Common myeloid progenitor, CD34-positive (primary cell): ENCODE data around the gene SERPINB12.

Source experiments
- CTCF ChIA-PET: fragments of 350-600 bp; sonication (Branson Sonifier 250); formaldehyde crosslinking; loops from one replicate; lab custom pipeline; 2021; ENCODE audit warnings: antibody characterized with exemption; lab: Charles Lee
- POLR2A ChIA-PET: fragments of 350-600 bp; sonication (Branson Sonifier 250); formaldehyde crosslinking; loops from one replicate; lab custom pipeline; 2021; ENCODE audit warnings: antibody characterized with exemption; lab: Charles Lee
- DNase-seq, 3 donors: peaks; one replicate each; pipeline versions ENCODE4 v3.0.0 to v3.0.0-alpha.2; 2013
- H3K27ac ChIP-seq, 2 experiments: 1 replicate in 1 of 2; 2 replicates in 1 of 2; pipeline ENCODE4 v1.7.0; 2013; ENCODE audit warnings: inconsistent platforms in 2 of 2, low read length in 2 of 2, mild to moderate bottlenecking in 2 of 2, low read depth in 1 of 2, moderate library complexity in 1 of 2; ENCODE audit not compliant: severe bottlenecking in 2 of 2, insufficient read depth in 1 of 2, poor library complexity in 1 of 2
- H3K27me3 ChIP-seq, 5 experiments: replicated peaks in 2 of 5; 1 replicate in 3 of 5; 2 replicates in 2 of 5; pipeline versions ENCODE4 v1.6.1 to v1.7.0; 2013; ENCODE audit warnings: low read length in 4 of 5, mild to moderate bottlenecking in 2 of 5, moderate library complexity in 2 of 5, inconsistent platforms in 1 of 5; ENCODE audit not compliant: insufficient read depth in 5 of 5, control insufficient read depth in 4 of 5
- H3K36me3 ChIP-seq, 4 experiments: 1 replicate in 2 of 4; 2 replicates in 2 of 4; pipeline versions ENCODE4 v1.6.1 to v1.7.0; 2013; ENCODE audit warnings: low read length in 3 of 4, control low read depth in 1 of 4, mild to moderate bottlenecking in 1 of 4; ENCODE audit not compliant: control insufficient read depth in 4 of 4, insufficient read depth in 4 of 4
- H3K4me1 ChIP-seq, 4 experiments: 1 replicate in 3 of 4; 2 replicates in 1 of 4; pipeline versions ENCODE4 v1.6.1 to v1.7.1; 2013; ENCODE audit warnings: low read length in 3 of 4, mild to moderate bottlenecking in 3 of 4, control low read depth in 1 of 4, inconsistent platforms in 1 of 4, moderate library complexity in 1 of 4; ENCODE audit not compliant: control insufficient read depth in 4 of 4, insufficient read depth in 4 of 4; ENCODE audit errors: control extremely low read depth in 1 of 4
- H3K4me3 ChIP-seq, 7 experiments: 1 replicate in 4 of 7; 2 replicates in 3 of 7; pipeline versions ENCODE4 v1.5.1 to v1.7.0; 2013; ENCODE audit warnings: mild to moderate bottlenecking in 7 of 7, low read length in 6 of 7, moderate library complexity in 6 of 7, inconsistent platforms in 2 of 7, low read depth in 2 of 7, control low read depth in 1 of 7; ENCODE audit not compliant: insufficient read depth in 4 of 7, control insufficient read depth in 1 of 7; ENCODE audit errors: extremely low read depth in 1 of 7
- H3K9me3 ChIP-seq, 5 experiments: 1 replicate in 4 of 5; 2 replicates in 1 of 5; pipeline versions ENCODE4 v1.6.1 to v1.7.1; 2013; ENCODE audit warnings: low read length in 4 of 5, mild to moderate bottlenecking in 2 of 5, inconsistent platforms in 1 of 5, low read depth in 1 of 5, moderate library complexity in 1 of 5; ENCODE audit not compliant: control insufficient read depth in 4 of 5, insufficient read depth in 2 of 5; ENCODE audit errors: control extremely low read depth in 1 of 5
- WGBS: methylation state at CpG from one replicate; pipeline ENCODE4 v1.1.5; 2013; ENCODE audit not compliant: insufficient coverage; 5-methylcytosine and 5-hydroxymethylcytosine counted together

Gene SERPINB12

GRCh38 chr18:63564561-63564960 lies 22.4 kb downstream of the SERPINB12 start:
- POLR2A ChIA-PET, result no interaction called here
- 100% methylated on average over 1 of the region's 1 CpG for WGBS
- no peaks in the 10 kb centered on the region for H3K36me3 ChIP-seq
- no peak overlapping the region for H3K4me3 ChIP-seq
- no peaks in the 10 kb centered on the region for H3K27me3 ChIP-seq
- CTCF ChIA-PET, result no interaction called here
- DNase-seq, result no peak
- H3K27ac ChIP-seq, result no peak overlapping the region
- no peaks in the 10 kb centered on the region for H3K9me3 ChIP-seq
- no peaks in the 10 kb centered on the region for H3K4me1 ChIP-seq

- H3K27ac ChIP-seq, result no peak overlapping the region
- ChIA-PET POLR2A (no interaction called here), CTCF (interaction anchor here (0.8 to 1.9 kb wide), 4 partner anchors 11 to 56 kb away, joined by 3 to 15 read pairs (median 4); no protein-coding TSS in a partner anchor)
- no peaks in the 10 kb centered on the region for H3K27me3 ChIP-seq
- DNase-seq, result no peak
- no peak overlapping the region for H3K4me3 ChIP-seq
- no peaks in the 10 kb centered on the region for H3K9me3 ChIP-seq
- H3K4me1 ChIP-seq, result no peaks in the 10 kb centered on the region
- no peaks in the 10 kb centered on the region for H3K36me3 ChIP-seq
- 100% methylated on average over 1 of the region's 5 CpGs for whole genome bisulfite sequencing
Measured at GRCh38 chr18:63567276-63567675, 25.1 kb downstream of the SERPINB12 start.

- CTCF ChIA-PET, result interaction anchor here (0.8 to 1.8 kb wide), 3 partner anchors 10 to 56 kb away, joined by 3 to 15 read pairs (median 3); no protein-coding TSS in a partner anchor
- Histone ChIP-seq H3K27me3 (no peaks in the 10 kb centered on the region), H3K4me1 (no peaks in the 10 kb centered on the region), H3K36me3 (no peaks in the 10 kb centered on the region), H3K9me3 (no peaks in the 10 kb centered on the region), H3K27ac (no peak overlapping the region), H3K4me3 (no peak overlapping the region)
- POLR2A ChIA-PET, result no interaction called here
- DNase-seq, result no peak
- 89% methylated on average over 8 of the region's 9 CpGs for WGBS
Measured at GRCh38 chr18:63567825-63568224, 25.7 kb downstream of the SERPINB12 start.

GRCh38 chr18:63570721-63571120 lies 28.6 kb downstream of the SERPINB12 start:
- Histone ChIP-seq H3K4me3 (no peak overlapping the region), H3K27ac (no peak overlapping the region), H3K9me3 (no peaks in the 10 kb centered on the region), H3K27me3 (no peaks in the 10 kb centered on the region), H3K4me1 (no peaks in the 10 kb centered on the region), H3K36me3 (no peaks in the 10 kb centered on the region)
- POLR2A ChIA-PET, result no interaction called here
- DNase-seq, result no peak
- WGBS, result 93% methylated on average over 5 of the region's 6 CpGs
- CTCF ChIA-PET, result no interaction called here

GRCh38 chr18:63575681-63576080 lies 33.5 kb downstream of the SERPINB12 start:
- DNase-seq, result no peak
- H3K27ac ChIP-seq, result no peak overlapping the region
- H3K27me3 ChIP-seq, result no peaks in the 10 kb centered on the region
- no peaks in the 10 kb centered on the region for H3K36me3 ChIP-seq
- no peak overlapping the region for H3K4me3 ChIP-seq
- H3K4me1 ChIP-seq, result no peaks in the 10 kb centered on the region
- H3K9me3 ChIP-seq, result no peaks in the 10 kb centered on the region
- ChIA-PET CTCF (interaction anchor here (2.7 to 5.7 kb wide), 2 partner anchors 59 to 273 kb away, joined by 9 to 56 read pairs; no protein-coding TSS in a partner anchor), POLR2A (interaction anchor here (0.6 kb wide), 1 partner anchor 1725 kb away, joined by 4 read pairs; no protein-coding TSS in a partner anchor)

- peak; percentile 53 to 67 (median 64) for DNase-seq
- Histone ChIP-seq H3K27me3 (no peaks in the 10 kb centered on the region), H3K4me1 (no peaks in the 10 kb centered on the region), H3K4me3 (no peak overlapping the region), H3K36me3 (no peaks in the 10 kb centered on the region), H3K27ac (no peak overlapping the region), H3K9me3 (no peaks in the 10 kb centered on the region)
- ChIA-PET POLR2A (no interaction called here), CTCF (interaction anchor here (0.6 to 5.7 kb wide), 12 partner anchors 12 to 270 kb away, joined by 3 to 56 read pairs (median 4); no protein-coding TSS in a partner anchor)
- WGBS, result no CpG with 5 or more reads among the region's 5 CpGs
Measured at GRCh38 chr18:63578357-63578958, 36.3 kb downstream of the SERPINB12 start.

GRCh38 chr18:63579616-63580015 lies 37.4 kb downstream of the SERPINB12 start:
- Histone ChIP-seq H3K4me1 (peaks cover 0 to 5% (median under 1%) of the 10 kb centered on the region in 4 experiments), H3K4me3 (no peak overlapping the region), H3K36me3 (no peaks in the 10 kb centered on the region), H3K9me3 (no peaks in the 10 kb centered on the region), H3K27ac (no peak overlapping the region), H3K27me3 (no peaks in the 10 kb centered on the region)
- POLR2A ChIA-PET, result no interaction called here
- WGBS, result no CpG with 5 or more reads among the region's 2 CpGs
- no peak for DNase-seq
- CTCF ChIA-PET, result interaction anchor here (1.0 to 5.7 kb wide), 6 partner anchors 12 to 269 kb away, joined by 3 to 56 read pairs (median 4); no protein-coding TSS in a partner anchor
